NCI-H2029 treated with DMSO at 0.1 percent for 48 hours (cell line): ENCODE results near the gene CELF4.

Experiments used
- DNase-seq: peaks from one replicate; lab custom pipeline; 2025; lab: John Stamatoyannopoulos, UW

The CELF4 gene

GRCh38 chr18:37524139-37524497, 41.5 kb downstream of the CELF4 start:
- DNase-seq, result no peak

DNA sequence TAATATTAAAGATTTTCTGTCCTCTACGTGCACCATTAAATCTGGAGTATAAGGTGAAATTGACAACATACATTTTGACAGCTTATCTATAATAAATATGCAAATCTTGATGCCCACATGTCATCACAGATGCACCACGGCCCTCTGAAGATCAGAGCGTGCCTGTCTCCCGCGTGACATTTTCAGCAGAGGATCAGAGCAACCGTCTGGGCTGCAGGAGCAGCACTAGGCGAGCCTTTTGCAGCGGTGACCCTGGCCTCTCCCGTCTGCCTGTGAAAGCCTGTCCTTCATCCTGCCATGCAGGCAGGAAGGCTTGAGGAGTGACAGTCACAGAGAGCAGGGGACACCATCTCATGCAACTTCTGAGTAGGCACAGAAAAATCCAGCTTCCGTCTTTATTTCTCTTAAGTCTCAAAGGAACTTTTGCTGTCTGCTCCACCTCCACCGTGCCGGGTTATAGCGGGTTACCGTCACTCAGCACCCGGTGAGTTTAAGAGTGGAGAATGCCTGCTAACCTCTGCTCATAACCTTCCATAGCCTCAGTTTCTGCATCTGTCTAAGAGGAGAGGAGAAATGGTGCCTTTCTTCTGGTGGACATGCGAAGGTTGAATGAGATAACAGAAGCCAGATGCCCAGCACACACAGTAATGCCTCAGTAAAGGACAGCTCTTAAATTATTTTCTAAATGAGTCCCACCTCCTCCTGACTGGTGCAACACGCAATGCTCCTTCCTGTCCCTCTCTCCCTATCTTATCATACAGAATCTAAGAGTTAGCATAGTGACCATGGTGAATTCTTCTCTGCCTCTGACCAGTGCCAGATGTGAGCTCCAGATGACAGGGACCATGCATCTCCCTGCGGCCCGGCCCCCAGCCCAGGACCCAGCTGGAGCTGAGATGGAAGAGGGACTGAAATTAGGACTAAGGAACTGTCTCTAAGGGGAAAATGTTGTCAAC, 43.8 kb downstream of the CELF4 start:
- no peak for DNase-seq

GRCh38 chr18:37520508-37520907, 45.1 kb downstream of the CELF4 start:
- no peak for DNase-seq

GRCh38 chr18:37519510-37520135, 46.0 kb downstream of the CELF4 start:
- no peak for DNase-seq

- DNase-seq, result no peak
Observed at GRCh38 chr18:37516361-37516853, 49.2 kb downstream of the CELF4 start.

- no peak for DNase-seq
Observed at GRCh38 chr18:37514953-37515352, 50.6 kb downstream of the CELF4 start.

DNA sequence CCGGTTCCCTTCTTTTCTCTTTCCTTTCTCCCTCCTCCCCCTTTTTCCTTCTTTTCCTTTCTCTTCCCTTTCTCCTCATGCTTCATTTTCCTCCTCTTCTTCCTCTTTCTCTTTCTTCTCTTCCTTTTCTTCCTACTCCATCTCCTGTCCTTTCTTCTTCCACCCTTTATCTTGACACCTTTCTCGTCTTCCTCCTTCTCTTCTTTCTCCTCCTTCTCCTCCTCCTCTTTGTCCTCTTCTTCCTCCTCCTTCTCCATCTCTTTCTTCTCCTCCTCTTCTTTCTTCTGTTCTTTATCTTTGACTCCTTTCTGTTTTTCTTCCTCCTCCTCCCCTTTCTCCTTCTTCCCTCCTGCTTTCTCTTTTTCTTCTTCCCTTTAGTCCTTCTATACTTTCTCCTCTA, 53.2 kb downstream of the CELF4 start:
- DNase-seq, result no peak

GRCh38 chr18:37511721-37512298, 53.8 kb downstream of the CELF4 start:
- no peak for DNase-seq

GRCh38 chr18:37509600-37509999, 56.0 kb downstream of the CELF4 start:
- DNase-seq, result no peak

DNA sequence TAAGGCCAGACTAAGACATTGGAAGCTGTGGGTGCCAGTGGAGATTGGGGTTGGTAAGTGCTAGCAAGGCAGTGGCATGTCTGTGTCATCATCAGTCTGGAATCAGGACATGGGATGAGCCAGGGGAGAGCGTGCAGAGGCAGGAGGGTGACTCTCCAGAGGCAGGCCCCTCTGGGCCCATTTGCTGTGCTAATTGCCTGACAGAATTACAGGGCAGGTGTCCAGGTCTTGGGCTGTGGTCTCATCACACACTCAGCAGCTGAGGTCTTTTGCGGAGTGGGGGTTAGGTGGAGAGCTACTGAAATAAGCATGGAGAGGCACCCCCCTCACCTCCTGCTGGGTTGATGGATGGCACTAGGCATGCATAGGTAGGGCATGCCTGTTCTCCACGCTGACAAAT, 57.4 kb downstream of the CELF4 start:
- DNase-seq, result no peak

GRCh38 chr18:37507239-37507638, 58.4 kb downstream of the CELF4 start:
- no peak for DNase-seq

DNA sequence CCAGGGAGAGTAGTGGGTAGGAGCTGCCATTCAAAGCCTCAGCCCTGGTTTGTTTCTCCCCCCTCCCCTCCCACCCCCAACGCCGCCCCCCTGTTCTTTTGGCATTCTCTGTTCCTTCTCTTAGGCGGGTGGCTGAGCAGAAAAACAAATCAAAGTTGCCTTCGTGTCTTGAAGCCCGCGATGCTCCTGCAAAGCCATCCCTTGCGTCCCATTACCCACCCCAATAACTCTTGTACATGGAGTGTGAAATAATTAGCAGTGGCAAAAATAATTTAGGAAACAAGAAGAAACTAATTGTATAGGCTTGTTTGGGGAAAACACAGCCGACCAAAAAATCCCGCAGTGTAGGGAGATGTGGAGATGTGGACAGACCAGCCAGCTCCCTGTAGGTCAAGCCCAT, 59.6 kb downstream of the CELF4 start:
- no peak for DNase-seq

- DNase-seq, result no peak
Observed at GRCh38 chr18:37505321-37505720, 60.3 kb downstream of the CELF4 start.

DNA sequence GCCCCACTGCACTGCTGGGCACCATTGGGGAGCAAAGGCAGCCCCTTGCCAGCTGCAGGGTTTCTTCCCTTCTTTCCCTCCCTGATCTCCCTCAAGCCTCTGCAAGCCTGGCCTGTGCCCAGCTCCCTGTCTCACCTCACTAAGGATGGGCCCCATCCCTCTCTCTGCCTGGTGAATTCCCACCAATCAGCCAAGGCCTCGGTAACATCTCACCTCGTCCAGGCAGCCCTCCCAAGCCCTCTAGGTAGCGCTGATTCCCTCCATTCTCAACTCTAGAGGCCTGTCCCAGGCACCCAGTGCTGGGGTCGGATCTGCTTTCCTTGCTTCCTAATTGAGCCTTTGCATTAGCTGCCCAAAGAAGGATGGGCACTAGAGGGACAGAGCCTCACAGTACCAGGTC, 63.0 kb downstream of the CELF4 start:
- no peak for DNase-seq

DNA sequence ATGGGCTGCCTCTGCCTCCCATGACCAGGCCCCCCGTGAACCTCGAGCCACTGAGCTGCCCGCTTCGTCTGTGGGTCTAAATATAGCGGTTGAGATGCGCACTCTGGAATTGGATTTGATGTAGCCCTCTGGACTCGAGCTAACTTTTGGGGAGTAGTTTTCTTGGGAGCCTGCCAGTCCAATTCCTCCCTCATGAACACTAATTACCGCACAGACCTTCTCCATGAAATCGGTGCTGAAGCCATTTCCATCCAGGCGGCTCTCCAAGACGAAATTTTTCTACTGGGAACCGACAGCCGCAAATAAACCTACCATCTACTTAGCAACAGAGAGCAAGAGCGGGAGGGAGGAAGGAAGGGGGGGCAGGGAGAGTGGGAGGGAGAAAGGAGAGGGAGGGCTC, 63.6 kb downstream of the CELF4 start:
- no peak for DNase-seq

GRCh38 chr18:37501136-37501535, 64.5 kb downstream of the CELF4 start:
- no peak for DNase-seq

DNA sequence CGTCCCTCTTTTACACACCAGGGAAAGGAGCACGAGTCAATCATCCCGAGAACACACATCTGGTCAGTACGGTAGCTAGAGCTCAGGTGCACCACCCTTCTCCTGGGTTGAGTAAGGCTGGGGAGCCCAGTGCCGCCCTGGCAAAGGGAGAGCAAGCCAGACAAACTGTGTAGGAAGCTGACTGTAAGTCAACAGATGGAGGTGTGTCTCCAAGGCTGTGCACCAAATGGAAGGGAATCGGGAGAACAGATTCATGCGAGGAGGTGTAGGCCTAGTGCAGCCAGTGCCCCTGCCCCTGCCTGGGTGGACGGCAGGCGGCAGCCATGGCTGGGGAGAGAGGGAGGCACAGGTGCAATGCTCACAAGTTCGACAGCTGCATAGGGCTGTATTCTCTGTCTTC, 65.7 kb downstream of the CELF4 start:
- DNase-seq, result no peak

DNA sequence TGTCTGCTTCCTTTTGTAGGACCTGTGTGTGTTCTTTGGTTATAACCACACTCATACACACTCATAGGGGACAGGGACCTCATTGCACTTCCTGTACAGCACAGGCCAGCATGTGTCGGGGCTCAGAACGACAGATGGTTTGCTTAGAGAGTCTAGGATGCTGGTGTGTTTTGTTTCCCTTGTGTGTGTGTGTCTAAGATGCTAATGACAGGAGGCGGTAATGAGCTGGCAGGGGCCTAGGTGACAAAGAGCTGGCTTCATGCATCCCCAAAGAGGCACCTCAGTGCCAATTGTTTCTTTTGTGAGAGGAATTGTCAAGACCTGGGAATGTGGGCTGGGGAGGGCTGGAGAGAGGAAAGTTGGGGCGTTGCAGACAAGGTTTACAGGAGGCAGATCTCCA, 66.6 kb downstream of the CELF4 start:
- DNase-seq, result no peak

GRCh38 chr18:37497853-37498518, 67.6 kb downstream of the CELF4 start:
- DNase-seq, result no peak

DNA sequence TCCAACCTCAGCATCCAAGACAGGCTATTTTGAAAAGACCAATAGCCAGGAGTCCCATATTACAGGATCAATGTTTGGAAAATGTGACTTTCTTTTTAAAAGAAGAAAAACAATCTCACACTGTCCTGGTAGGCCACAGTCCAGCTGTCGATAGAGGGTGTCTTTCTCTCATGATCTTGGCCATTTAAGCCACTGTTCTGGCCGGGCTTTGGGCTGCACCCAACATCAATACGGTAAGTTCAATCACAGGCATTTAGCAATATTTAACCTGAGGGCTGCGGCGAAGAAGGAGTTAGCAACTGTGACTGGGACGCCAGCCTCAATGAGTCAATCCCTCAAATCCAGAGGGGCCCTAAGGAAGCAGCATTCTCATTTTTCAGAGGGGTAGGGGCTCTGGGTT, 69.0 kb downstream of the CELF4 start:
- DNase-seq, result no peak

DNA sequence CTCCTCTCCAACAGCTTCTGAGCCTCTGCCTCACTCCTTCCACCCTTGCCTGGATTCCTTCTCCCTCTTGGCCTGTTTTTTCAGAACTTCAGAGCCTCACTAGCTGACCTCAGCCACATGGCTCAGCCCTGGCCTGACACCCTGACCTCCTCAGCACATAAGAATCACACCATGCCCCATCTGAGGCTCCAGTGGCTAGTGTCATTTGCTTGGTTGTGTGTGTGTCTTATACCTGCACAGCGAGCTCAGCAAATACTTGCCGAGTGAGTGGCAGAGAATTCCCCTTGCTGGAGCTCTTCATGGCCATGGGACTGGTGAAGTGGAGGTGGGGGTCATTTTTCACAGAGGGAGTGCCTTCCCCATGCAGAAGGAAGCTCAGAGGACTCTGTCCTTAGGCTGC, 70.2 kb downstream of the CELF4 start:
- DNase-seq, result no peak

DNA sequence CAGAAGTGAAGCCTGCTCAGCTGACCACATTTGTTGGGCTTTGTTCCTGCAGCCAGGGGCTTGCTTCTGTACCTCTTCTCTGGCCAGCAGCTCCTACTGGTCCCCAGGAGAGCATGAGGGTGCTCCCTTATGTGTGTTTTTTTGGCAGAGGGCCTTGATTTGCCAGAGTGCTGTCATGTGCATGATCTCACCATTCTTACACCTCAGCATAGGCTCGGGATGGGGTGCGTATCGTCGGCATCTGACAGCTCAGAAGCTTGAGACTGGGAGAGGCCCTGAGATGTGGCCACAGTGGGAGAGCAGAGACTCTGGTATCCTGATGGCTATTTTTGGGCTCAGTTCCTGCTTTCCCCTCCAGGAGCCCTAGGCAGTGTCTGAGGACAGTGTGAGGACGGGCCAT, 71.2 kb downstream of the CELF4 start:
- no peak for DNase-seq
